Osteoblast (primary cell): ENCODE measurements around the gene PDGFB. TPM values are rescaled to one million over a fixed set of nuclear protein-coding genes. Genes with fewer than 3 reads are reported as not detected.

Source experiments
- DNase-seq: peaks from one replicate; pipeline ENCODE4 v3.0.0; 2011; ENCODE audit warnings: low spot score, mixed read lengths; ENCODE audit not compliant: insufficient read length; ENCODE audit errors: missing footprints
- H2AFZ ChIP-seq: 2 replicates; pipeline ENCODE4 v1.6.0; 2011; ENCODE audit warnings: mild to moderate bottlenecking, low read length
- H3K27ac ChIP-seq: 2 replicates; pipeline ENCODE4 v1.5.1; 2011; ENCODE audit warnings: mild to moderate bottlenecking, low read depth, low read length, moderate library complexity
- H3K27me3 ChIP-seq: 2 replicates; pipeline ENCODE4 v1.6.0; 2012; ENCODE audit warnings: mild to moderate bottlenecking, control low read depth, inconsistent platforms, low read length, moderate library complexity; ENCODE audit not compliant: insufficient read depth
- H3K36me3 ChIP-seq: 2 replicates; pipeline ENCODE4 v1.5.1; 2011; ENCODE audit warnings: mild to moderate bottlenecking, low read length, control low read depth, moderate library complexity; ENCODE audit not compliant: insufficient read depth
- H3K4me1 ChIP-seq: 2 replicates; pipeline ENCODE4 v1.5.1; 2011; ENCODE audit warnings: mild to moderate bottlenecking, low read length, control low read depth, moderate library complexity; ENCODE audit not compliant: insufficient read depth
- H3K4me2 ChIP-seq: 2 replicates; pipeline ENCODE4 v1.6.0; 2011; ENCODE audit warnings: mild to moderate bottlenecking, low read length; ENCODE audit not compliant: insufficient read depth
- H3K4me3 ChIP-seq: fragments of 200-600 bp; sonication (generic); 3 replicates; pipeline ENCODE4 v1.5.1; 2012; ENCODE audit warnings: mild to moderate bottlenecking, low read length, inconsistent platforms; ENCODE audit not compliant: insufficient read depth
- H3K79me2 ChIP-seq: 2 replicates; pipeline ENCODE4 v1.6.0; 2012; ENCODE audit warnings: mild to moderate bottlenecking, low read length, control low read depth, inconsistent platforms; ENCODE audit not compliant: insufficient read depth
- H3K9me3 ChIP-seq: 2 replicates; pipeline ENCODE4 v1.5.1; 2011; ENCODE audit warnings: low read depth, low read length, control low read depth
- H4K20me1 ChIP-seq: 2 replicates; pipeline ENCODE4 v1.6.0; 2012; ENCODE audit warnings: mild to moderate bottlenecking, low read length, control low read depth; ENCODE audit not compliant: insufficient read depth
- total RNA-seq: library from RNA; depleted of rRNA; stranded (reverse); fragments of >200 nt; gene quantifications from 2 replicates; pipeline ENCODE4 v1.2.3, GENCODE V29; 2012
- TF ChIP-seq, protein P1 (sequence below): IDR thresholded peaks from 2 replicates; pipeline ENCODE4 v1.5.1; 2011; ENCODE audit warnings: mild to moderate bottlenecking, low read depth, low read length, moderate library complexity; ENCODE audit errors: extremely low read depth

Gene PDGFB
- total RNA-seq, 1 donor = under 0.01 TPM

DNA sequence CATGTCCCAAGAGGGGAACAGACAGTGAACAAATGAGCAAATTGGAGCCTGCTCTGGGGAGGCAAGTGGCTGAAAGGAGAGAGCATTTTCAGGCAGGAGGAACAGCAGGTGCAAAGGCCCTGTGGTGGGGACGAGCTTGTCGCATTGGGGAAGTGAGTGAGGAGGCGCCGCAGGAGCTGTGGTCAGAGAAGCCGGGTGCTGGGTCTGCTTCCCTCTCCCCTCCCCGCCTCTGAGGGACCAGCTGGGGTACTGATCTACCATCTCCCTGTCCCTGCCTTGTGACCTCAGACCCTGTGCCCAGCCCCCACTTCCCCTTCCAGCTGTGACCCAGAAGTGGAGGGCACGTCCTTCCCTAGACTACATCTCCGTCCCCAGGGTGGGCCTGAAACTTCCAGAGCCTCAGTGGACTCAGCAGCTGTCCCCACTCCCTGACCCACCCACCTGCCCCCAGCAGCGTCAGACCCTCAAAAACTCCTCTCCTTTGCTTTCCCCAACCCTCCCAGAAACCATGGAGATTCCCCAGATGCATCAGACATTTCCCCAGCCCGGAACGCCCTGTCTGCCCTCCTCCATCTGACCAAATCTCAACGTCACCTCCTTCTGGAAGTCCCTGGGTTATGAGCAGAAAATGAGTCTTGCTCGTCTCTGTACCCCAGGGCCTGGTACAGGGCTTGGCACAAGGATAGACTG, 19.7 kb upstream of the PDGFB start:
- H3K36me3 ChIP-seq = no peaks in the 10 kb centered on the region
- TF ChIP-seq, protein P1, sequence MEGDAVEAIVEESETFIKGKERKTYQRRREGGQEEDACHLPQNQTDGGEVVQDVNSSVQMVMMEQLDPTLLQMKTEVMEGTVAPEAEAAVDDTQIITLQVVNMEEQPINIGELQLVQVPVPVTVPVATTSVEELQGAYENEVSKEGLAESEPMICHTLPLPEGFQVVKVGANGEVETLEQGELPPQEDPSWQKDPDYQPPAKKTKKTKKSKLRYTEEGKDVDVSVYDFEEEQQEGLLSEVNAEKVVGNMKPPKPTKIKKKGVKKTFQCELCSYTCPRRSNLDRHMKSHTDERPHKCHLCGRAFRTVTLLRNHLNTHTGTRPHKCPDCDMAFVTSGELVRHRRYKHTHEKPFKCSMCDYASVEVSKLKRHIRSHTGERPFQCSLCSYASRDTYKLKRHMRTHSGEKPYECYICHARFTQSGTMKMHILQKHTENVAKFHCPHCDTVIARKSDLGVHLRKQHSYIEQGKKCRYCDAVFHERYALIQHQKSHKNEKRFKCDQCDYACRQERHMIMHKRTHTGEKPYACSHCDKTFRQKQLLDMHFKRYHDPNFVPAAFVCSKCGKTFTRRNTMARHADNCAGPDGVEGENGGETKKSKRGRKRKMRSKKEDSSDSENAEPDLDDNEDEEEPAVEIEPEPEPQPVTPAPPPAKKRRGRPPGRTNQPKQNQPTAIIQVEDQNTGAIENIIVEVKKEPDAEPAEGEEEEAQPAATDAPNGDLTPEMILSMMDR = no peak
- H3K4me3 ChIP-seq = no peak overlapping the region
- H4K20me1 ChIP-seq = no peaks in the 10 kb centered on the region
- no peak overlapping the region for H3K27ac ChIP-seq
- H2AFZ ChIP-seq = no peak overlapping the region
- H3K4me2 ChIP-seq = no peak overlapping the region
- no peak for DNase-seq
- peaks cover 7% of the 10 kb centered on the region for H3K4me1 ChIP-seq
- H3K27me3 ChIP-seq = no peaks in the 10 kb centered on the region
- no peaks in the 10 kb centered on the region for H3K79me2 ChIP-seq
- H3K9me3 ChIP-seq = peaks cover 6% of the 10 kb centered on the region

DNA sequence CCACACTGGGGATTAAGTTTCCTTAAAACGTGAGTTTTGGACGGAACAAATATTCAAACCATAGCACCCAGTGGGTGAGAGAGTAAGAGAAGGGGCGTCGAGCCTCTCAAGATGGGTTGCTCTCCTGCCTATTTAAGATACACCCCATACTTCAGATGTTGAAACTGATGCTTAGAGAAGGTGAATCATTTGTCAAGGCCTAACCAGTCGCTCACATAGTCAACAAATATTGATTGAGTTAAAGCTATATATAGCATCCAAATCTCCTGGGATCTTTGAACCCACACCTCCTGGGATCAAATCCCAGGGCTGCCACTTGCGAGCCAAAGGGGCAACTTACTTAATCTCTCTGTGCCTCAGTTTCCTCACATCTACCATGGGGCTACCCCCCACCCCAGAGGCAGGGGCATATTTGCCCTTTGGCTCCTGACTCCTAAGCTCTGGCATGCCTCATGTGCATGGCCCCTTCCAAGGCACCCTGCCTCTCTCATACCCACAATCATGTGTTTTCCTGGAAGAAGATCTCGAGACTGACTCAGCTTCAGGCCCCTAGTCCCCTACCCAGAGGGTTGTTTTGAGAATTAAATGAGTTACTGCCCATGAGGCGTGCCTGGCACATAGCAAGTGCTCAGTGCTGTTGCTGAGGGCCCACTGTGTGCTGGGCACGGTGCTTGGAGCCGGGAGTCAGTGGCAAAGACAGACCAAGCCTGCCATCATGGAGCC, 19.0 kb upstream of the PDGFB start:
- Histone ChIP-seq H3K4me3 (no peak overlapping the region), H3K79me2 (no peaks in the 10 kb centered on the region), H3K4me2 (no peak overlapping the region), H3K36me3 (no peaks in the 10 kb centered on the region), H4K20me1 (no peaks in the 10 kb centered on the region), H3K9me3 (peaks cover 6% of the 10 kb centered on the region), H3K4me1 (peaks cover 7% of the 10 kb centered on the region), H3K27me3 (no peaks in the 10 kb centered on the region), H2AFZ (no peak overlapping the region), H3K27ac (no peak overlapping the region)
- no peak for DNase-seq
- TF ChIP-seq, protein P1 = no peak

DNA sequence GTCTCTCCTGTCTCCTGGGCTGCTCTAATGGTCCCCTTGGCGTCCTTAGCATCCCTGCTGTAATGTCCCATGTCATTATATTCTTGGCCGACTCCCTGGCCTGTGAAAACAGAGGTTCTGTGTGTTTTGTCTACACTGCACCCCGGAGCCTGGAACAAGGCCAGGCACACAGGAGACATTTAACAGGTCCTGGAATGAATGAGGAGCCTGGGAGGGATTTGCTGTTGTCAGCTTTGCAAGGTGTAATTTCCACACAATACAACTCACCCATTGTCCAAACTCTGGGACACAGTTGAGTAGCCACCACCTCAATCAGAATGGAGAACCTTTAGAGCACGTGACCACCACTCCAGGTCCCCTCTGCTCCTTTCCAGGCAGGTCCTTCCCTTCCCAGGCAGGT, 14.9 kb upstream of the PDGFB start:
- no peak for DNase-seq
- H3K4me3 ChIP-seq = no peak overlapping the region
- TF ChIP-seq, protein P1 = no peak
- no peaks in the 10 kb centered on the region for H3K36me3 ChIP-seq
- no peak overlapping the region for H3K27ac ChIP-seq
- peaks cover 6% of the 10 kb centered on the region for H3K9me3 ChIP-seq
- H3K27me3 ChIP-seq = no peaks in the 10 kb centered on the region
- H3K79me2 ChIP-seq = no peaks in the 10 kb centered on the region
- H4K20me1 ChIP-seq = no peaks in the 10 kb centered on the region
- H2AFZ ChIP-seq = no peak overlapping the region
- H3K4me2 ChIP-seq = no peak overlapping the region
- peaks cover 8% of the 10 kb centered on the region for H3K4me1 ChIP-seq

DNA sequence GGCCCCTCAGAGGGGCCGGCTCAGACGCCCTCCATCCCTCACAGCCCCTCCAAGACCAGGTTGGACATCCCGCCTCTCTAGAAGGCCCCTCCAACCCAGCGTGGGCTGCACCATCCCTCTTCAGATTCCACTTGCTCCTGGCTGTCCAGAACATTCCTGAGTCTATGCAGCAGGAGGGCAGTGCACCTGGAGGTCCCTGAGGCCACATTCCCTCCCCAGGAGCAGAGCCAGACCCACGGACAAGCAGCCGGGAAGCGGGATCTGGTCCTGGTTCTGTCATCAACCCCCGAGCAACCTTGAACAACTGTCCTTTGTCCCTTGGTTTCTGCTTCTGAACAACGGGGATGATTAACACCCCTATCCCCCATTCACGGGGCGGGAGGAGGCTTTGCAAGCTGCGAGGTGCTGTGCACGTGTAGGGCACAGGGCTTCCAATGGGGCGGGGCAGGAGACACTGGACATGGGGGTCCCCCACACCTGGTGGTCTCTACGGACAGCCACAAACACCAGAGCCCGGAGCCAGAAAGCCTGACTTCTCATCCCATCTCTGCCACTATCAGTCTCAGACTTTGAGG, 13.2 kb upstream of the PDGFB start:
- Histone ChIP-seq H3K27me3 (no peaks in the 10 kb centered on the region), H2AFZ (no peak overlapping the region), H3K4me3 (no peak overlapping the region), H3K79me2 (no peaks in the 10 kb centered on the region), H3K4me1 (peaks cover 23% of the 10 kb centered on the region), H3K9me3 (peaks cover 6% of the 10 kb centered on the region), H3K27ac (no peak overlapping the region), H3K4me2 (no peak overlapping the region), H4K20me1 (no peaks in the 10 kb centered on the region), H3K36me3 (no peaks in the 10 kb centered on the region)
- TF ChIP-seq, protein P1 = no peak
- DNase-seq = no peak
